GM12874 (cell line): ENCODE measurements around the gene TM7SF3.

Source experiments
- CTCF ChIP-seq: IDR thresholded peaks from 2 replicates; pipeline ENCODE4 v1.5.1; 2011; ENCODE audit warnings: low read depth, mild to moderate bottlenecking, control low read depth, low read length, moderate library complexity; ENCODE audit not compliant: insufficient read depth

The TM7SF3 gene

DNA sequence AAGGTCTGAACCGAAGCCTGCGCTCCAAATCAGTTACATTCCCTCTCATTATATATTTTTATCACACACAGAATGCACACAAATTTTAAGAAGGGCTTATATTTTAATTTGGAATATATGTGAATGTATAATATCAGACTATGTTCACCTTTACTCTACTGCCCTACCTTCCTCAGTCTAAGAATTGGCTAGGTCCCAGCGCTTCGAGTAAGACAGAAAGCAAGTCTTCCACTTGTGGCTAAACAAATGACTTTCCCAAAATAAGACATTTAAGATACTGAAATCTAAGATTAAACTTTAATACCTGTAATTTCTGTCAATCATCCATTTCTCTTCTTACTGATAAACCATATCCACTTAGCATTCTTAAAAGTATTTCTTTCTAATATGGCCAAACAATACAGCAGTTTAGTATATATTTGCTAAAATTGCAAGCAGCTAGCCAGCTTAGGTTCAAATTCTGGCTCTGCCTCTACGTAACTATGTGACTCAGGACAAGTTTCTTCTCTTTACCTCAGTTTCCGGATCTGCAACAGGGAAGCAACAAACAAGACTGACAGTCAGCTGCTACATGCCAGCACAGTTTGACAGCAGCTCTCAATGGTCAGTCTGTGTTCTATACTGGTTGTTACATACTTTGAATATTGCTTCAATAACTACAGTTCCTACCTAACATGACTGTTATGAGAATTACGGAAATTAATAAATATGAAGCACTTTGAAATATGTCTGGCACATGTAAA, 78.4 kb downstream of the TM7SF3 start:
- TF ChIP-seq CTCF = no peak

GRCh38 chr12:26929590-26929989, 84.6 kb downstream of the TM7SF3 start:
- no peak for TF ChIP-seq CTCF

DNA sequence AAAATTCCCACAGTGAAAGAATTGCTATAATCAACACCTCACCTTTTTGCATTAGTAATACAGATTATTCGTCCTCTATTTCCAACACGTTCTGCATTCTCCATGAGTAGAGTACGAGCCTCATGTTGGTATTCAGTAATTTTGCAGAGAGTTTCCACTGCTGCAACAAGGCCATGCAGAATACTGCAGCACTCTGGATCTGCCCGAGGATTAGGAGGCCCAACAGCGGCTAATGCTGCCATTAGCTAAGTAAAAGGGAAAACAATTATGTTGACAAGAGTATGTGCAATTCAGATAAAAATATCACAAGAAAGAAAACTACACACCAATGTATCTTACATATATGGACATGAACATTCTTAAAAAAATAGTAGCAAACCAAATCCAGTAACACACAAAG, 85.5 kb downstream of the TM7SF3 start:
- TF ChIP-seq CTCF = no peak
